ENCODE results near the gene CCDC188.
A peak's percentile ranks its signal among the peaks of the same experiment; 100 is the strongest.

CCDC188 gene

DNA sequence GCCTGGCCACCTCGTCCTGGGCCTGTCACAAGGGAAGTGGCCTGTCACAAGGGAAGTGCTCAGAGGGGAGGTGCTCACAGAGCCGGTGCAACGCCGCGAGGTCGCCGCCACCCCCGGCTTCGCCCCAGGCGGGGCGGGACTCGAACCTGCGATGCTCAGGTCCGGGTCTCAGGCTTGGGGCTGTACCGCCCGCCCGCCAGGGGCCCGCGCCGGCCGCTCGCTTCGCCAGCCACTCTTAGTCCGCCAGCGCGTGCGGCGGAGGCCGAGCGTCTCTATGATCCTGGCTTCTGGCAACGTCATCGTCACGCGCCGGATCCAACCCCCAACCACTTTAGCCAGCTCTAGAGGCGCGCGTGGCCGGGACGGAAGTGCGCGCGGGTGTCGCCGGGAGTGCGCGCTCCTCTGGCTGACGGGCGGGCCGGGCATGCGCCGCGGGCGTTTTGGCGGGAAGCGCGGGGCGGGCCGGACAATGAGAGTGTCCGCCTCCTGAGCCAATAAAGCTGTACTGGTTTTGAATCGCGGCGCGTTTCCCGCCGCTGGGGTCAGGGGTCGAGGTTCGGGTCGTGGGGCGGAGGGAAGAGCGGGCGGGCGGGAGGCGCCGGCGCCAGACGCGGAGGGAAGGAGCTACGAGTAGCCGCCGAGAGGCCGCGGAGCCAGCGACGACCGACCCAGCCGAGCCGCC, 33.8 kb downstream of the CCDC188 start, which contains the start of gene TRMT2A:
Gene TRMT2A (minus strand): TSS at position 276 of the 682 bp plus-strand sequence. CDS start 320 bp downstream, outside the sequence.
- DNase-seq (ENCODE audit: low spot score), result peak; percentile 99

DNA sequence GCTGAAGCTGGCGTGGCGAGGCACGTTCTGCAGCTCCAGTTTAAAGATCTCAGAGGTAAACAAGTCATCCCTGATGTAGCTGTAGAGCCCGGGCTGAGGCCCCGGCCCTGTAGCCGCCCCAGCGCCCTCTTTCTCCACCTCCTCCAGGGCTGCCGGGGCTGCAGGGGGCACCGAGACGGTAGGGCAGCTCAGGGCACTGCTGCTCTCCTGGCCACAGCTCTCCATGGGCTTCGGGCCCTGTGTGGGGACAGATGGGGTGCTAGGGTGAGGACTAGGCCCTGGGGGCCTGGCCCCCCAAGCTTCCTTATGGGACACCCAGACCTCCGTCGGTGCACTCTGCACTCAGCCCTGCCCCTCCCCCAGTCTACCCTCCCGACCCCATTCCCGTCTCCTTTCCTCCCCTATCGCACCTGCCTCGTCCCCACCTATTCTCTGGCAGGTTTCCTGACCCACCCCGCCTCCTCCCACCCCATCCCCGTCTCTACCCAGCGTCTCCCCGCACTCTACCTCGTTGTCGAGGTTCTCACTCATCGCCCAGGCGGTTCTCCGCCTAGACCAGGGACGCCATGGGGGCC, 34.4 kb downstream of the CCDC188 start:
- DNase-seq (ENCODE audit: low spot score), result no peak

DNA sequence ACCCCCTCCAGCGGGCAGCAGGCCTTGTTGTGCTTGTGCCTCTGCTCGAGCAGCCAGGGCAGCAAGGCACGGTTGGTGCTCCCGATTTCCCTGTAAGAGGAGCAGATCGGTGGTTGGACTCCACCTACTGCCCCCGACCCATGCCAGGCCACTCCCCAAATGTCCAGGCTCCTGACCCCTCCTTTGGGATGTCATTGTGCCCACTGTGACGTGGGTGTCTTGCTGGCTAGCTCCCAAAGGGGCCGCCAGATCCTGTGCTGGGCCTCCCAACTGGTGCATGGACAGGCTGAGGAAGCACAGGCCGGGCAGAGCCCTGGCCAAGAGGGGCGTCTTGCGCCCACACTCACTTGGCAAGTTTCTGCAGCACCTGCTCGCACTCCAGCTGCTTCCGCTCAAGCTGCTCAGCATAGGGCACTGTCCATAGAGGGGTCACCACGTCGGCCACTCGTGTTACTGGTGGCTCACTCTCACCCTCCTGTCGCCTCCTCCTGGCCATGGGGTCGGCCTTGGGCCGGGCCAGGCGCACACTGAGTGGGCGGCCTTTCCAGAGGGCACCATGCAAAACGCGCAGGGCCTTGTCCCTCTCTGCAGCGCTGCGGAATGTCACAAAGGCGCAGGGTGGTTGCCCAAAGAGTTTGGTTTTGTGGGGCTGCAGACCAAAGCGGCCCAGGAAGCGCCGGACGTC, 35.0 kb downstream of the CCDC188 start, which contains the start of gene RANBP1:
Gene RANBP1 (plus strand): TSS at position 414 of the 685 bp plus-strand sequence. CDS start 81 bp downstream, at position 495.
- no peak for DNase-seq (ENCODE audit: low spot score)

DNA sequence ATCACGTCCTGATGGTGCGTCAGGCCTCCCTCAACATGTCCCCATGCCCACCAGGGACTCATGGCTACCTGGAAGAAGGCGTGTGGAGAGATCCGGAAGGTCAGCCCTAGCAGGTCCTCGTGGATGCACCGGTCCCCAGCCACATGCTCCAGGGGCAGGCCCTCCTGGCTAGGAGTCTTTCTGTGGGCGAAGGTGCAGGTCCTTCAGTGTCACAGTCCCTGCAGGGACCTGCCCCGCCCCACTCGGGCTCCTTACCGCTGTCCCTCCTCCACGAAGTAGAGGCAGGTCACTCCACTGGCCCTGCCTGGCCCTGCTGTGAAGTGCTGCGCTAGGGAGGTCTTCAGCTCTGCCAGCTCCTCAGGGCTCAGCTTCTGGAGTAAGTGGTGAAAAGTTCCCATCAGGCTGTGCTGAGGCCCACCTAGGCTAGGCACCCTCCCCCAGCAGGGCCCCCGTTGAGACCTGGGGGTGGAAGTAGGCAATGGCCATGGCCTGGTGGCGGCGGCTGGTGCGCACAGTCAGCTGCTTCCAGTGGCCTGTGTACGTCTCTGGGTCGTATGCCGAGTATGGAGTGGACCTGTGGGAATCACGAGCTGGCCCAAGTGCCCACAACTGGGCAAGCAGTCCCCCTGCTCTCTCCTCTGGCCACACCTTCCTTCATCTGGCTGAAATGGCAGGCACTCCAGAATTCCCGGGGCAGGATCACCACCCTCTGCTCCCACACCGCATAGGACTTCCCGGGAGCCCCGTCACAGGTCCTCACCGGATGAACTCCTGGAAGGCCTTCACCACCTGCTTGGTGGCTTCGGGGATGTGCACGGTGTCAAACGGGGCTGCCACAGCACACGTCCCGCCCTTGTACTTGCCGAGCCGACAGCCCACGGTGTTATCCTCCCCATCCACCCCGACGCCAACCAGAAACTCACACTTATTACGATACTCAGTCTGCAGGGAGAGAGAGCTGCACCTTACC, 36.1 kb downstream of the CCDC188 start:
- DNase-seq (ENCODE audit: low spot score), result no peak

DNA sequence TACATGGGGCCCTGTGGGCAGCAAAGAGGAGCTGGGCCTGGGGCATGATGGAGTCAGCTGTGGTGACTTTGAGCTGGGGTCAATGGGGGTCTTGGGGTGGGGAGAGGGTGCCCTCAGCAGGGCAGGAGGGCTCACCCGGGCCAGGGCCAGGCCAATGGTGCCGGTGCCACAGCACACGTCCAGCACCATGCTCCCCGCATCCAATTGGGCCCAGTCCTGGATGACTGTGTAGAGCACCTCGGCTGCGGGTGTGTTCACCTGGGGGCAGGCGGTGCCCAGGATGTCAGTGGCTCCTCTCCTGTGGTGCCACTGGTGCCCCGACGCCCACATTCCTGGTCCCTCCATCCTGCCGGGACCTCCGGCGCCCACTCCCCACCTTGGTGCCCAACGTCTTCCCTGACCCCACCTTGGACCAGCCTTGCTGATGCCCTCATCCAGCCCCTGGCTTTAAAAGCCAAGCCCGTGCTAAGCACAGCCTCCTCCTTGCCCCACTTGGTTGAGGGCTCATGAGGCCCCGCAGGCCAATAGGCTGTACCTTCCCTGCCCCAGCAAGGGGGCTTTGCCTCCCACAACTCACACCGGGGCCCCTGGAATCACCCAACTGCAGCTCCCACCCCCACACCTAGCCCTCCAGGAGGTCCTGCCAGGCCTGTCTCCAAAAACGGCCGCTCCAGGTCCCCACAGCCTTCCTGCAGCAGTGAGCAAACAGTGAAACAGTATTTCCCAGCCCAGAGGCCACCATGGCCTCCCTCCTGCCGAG, 37.1 kb downstream of the CCDC188 start:
- DNase-seq (ENCODE audit: low spot score), result no peak

DNA sequence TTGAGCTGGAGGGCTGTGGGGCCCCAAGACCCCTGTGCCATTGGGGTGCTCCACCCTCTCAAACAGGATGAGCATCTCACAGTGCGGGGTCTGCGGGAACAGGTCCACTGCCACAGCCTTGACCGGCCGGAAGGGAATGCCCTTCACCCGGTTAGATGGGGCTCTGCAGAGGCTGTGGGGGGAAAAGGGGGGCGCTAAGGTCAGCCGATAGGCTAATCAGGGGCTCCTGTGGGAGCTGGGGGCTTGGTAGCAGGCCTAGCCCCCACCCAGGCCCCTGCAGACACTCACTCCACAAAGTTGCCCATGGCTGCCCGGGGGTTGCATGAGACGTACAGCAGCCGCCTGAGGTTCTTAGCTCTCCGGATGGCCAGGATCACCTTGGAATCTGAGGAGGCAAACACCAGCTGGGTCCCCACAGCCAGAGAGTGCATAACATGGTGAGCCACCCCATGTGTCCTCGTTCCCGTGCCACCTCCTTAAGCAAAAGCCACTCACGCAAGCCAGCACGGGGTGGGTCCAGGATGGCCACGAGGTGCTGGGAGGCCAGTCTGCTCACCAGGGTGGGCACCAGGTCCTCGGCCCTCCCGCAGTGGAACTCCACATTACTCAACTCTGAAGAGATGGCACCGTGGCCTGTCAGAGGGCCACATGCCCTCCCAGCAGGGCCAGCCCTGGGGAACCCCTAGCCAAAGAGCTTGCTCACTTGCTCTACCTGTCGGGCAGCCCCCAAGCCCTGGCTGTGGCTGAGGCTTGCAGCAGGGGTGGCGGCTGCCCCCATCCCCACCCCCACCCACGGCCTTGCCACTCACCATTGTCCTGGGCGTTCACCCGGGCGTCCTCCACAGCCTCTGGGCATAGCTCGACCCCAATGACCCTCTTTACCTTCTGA, 38.0 kb downstream of the CCDC188 start:
- DNase-seq (ENCODE audit: low spot score), result no peak

DNA sequence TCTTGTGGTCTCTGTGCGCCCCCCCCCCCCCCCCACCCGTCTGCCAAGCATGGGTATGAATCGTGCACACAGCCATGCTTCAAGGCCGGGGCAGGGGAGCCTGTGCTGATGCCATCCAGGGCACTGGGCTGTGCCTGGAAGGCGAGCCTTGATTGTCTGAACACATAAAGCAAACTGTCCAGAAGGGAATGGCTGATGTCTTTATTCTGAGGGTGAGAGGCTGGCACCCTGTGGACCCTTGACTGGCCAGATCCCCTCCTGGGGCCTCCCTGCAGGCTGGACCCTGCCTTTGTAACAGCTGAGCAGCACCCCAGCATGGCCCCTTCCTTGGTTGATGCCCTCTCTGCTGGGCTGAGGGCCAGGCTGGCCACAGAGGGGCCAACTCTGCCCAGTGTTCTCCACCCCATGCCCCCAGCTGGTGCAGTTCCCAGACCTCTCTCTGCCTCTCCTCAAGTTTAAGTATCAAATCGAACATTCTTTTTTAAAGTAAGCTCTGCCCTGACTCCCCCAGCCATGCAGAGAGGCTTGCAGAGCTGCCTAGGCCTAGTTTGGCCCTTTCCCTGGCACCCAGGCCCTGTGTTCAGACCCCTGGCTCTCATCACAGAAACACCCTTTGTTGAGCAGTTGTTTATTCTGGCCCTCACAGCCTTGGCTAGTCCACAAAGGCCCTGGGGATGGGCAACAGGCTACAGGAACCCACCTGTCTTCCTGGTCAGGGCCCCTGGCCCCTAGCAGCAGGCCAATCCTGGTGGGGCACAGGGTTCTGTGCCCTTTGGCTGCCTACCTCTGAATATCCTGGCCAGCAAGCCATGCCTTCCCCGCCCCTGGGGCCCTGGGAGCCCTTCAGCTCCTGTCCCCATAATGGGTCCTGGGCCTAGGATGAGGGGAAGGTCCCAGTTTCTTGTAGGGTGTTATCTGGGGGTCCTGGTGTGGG, 38.9 kb downstream of the CCDC188 start:
- DNase-seq (ENCODE audit: low spot score), result no peak

DNA sequence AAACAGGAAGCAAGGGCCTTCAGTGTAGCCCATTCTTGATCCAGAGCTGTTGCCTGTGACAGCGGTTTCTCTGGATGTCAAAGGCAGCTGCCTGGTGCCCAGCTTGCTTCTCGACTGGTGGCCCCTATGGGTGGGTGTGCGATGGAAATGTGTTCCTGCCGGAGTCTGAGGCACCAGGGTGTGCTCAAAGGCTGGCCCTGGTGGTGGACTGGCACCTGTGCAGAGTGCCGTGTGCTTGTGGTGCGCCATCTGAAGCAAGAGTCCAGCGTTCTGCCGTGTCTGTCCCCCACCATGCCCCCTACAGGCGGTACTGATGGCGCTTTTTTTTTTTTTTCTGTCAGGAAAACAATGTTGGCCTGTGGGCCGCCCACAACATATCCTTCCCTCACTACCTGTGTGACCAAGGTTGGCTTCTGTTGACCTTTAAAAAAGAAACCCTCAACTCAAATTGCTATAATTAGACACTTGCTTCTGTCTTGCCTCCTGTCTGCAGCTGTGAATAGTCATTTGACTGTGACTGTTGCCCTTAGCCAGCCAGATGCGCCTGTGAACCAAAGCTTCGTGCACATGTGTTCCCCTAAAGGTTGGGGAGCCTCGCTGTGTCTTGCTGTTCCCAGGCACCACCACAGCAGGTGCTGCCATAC, 39.7 kb downstream of the CCDC188 start:
- peak; percentile 37 for DNase-seq (ENCODE audit: low spot score)

DNA sequence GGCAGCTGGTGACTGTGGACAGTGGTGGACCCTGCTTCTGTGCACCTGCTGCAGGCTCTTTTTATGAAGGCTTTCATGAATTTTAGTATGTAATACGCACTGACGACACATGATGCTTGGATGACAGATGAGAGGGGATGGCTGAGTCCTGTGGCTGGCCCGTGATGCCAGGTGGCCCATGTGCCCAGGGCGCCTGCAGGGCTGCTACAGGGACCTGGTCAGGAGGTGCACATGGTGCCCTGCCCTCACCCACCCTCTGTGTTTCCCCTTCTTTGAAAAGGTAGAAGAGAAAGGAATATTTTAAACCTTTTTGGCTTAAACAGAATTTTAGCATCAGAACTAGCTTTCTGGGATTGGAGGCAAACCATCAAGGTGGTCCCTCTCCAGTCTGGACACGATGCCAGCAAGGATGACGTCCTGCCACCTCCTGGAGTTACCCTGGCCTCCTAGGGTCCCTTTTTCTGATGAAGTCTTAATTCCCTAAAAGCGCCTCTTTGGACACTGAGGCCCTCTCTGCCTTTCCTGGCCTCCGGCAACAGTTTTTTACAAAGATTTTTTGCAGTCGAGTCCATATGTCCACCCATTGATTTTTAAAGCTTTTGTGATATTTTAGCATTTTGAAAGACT, 40.4 kb downstream of the CCDC188 start:
- DNase-seq (ENCODE audit: low spot score), result no peak

DNA sequence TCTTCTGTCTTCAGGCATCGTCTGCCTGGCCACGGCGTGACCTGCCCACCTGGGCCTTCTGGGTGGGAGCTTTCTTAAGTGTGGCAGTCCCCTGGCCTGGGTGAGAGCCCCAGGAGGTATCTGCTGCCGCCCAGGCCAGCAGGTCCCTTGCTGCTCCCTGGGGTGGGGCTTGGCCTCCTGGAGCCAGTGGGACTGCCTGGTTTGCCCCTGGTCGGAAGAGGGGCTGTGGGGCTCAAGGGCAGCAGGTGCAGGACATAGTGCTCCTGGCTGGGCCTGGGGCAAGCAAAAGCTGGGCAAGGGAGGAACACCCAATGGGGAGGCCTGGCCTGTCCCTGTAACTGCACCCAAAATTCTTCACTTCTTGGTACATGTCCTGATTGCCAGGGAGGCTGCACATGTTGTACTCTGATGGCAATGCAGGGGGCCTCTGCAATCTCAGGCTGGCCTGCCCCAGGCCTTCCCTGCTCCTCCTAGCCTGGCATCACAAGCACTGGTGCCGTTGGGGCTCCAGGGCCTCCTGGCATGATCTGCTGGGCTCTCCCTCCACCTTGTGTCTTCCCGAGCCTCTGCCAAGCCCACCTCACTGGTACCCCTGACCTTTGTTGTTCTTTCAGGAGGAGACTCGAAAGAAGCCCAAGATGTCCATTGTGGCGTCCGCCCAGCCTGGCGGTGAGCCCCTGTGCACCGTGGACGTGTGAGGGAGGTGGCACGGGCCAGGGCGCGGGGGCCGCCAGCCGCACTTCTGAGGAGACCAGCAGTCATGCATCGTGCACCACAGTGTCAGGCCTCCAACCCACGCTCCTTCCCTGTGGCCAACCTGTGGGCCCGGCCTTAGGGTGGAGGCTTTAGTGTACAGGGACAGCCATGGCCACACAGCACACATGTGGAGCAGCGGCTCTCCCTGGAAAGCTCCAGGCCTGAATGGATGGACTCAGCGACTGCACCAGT, 41.2 kb downstream of the CCDC188 start:
- DNase-seq (ENCODE audit: low spot score), result no peak

DNA sequence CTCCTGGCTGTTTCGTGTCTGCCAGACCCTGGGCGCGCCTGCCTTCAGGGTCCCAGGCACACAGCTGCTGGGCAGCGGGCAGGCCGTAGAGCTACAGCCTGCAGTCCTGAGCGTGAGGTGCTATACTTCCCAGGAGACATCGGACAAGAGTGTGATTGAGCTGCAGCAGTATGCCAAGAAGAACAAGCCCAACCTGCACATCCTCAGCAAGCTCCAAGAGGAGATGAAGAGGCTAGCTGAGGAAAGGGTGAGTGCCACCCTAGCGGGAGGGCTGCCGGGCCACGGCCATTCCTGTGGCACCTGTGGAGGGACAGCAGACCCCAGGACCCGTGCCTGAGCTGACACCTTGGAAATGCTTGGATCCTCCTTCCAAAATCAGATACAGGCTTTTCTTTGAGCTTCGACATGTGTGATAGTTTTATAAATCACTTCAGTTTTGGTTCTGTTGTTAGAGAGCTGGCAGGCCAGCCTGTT, 42.1 kb downstream of the CCDC188 start:
- DNase-seq (ENCODE audit: low spot score), result no peak

DNA sequence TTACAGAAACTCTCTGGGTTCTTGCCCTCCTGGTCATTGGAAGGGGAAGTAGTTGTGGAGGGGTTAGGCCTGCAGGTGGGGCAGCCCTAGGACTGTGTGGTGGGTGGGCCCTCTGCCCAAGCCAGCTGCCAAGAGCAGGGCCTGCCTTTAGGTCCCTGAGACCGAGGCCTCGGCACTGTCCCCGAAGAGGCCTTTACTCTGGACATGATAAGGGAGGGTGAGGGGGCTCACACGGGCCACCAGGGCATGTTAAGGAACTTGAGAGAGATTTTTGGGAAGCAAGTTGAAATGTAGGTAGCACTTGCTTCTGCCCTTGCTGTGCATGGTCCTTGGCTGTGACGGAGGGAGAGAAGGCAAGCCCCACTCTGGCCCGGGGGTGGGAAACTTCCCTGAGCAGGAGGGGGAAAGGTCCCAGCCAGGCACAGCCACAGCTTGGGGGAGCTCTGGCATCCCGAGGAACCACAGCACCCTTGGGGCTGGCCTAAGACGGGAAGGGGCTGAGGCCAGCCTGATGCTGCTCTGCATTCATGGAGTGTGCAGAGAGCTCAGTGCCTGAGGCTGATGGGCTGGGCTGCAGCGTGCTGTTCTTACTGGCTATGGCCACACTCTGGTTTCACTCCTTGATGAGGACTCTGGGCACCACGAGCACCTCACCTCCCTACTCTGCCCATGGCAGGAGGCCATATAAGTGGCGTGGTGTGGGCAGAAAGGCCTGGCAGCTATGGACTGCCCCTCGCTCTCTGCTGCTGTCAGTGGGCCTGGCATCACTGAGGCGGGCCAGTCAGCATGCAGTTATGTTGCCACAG, 42.7 kb downstream of the CCDC188 start:
- no peak for DNase-seq (ENCODE audit: low spot score)

DNA sequence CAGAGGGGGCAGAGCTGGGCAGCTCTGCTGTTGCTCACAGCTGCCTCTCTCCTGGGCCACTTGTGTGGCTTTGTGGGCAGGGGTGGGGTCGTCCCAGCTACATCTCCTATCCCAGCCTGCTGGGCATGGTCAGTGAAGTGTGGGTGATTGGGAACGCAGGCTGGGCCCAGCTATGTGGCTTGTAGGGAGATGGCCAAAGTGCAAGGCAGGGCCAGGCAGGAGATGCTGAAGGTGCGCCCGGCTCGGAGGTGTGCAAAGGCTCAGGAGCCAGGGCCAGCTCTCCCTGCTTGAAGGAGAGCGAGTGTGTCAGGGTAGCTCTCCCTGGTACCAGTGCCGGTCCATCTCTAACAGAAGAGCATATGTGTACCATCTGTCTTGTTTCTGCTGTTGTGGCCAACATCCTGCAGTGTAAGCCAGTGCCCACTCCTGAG, 43.4 kb downstream of the CCDC188 start:
- DNase-seq (ENCODE audit: low spot score), result no peak

DNA sequence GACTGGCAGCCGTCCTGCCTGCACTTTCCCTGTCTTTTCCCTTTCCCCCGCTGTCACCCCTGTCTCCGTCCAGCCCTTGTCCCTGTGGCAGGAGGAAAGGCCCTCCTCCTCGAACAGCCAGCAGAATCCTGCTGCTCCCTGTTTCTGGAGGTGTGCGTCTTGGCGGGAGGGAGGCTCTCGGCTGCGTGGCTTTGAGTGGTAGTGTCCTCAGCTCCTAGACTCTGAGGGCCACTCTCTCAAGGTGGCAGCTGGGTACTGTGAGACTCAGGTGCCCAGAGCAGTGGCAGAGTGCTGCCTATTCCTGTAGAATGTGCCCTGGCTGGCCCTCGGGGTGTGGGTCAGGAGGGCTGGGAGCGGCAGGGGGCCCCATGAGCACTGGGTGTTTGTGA, 44.0 kb downstream of the CCDC188 start:
- no peak for DNase-seq (ENCODE audit: low spot score)

DNA sequence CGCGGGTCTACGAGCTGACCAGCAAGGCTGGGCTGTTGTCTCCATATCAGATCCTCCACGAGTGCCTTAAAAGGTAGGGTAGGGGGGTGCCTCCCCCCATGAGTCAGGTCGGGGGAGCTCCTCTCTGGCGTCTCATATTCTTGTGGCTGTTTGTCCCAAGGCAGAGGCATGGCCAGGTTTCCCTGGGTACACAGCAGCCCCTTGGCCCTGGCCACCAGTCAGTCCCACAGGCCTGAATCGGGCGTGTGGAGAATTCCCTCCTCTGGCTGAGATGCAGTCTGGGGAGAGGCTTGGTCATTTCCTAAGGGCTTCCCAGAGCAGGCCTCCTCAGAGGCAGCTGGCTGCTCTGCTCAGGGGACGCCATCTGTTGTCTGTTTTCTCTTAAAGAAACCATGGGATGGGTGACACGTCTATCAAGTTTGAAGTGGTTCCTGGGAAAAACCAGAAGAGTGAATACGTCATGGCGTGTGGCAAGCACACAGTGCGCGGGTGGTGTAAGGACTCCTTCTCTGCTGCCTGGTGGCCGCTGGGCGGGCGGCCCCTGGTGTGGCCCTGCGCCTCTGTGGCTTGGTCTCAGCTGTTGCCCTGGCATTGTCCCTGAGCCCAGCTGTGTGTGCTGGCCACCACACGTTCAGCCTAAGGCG, 44.5 kb downstream of the CCDC188 start:
- DNase-seq (ENCODE audit: low spot score), result no peak

Measured in COLO829 (cell line).